GM23338 (cell line): ENCODE results near the gene PABPC4L.

Experiments
- EZH2 ChIP-seq: fragments of 200-600 bp; sonication (generic); IDR thresholded peaks from one replicate; pipeline ENCODE4 v1.8.0; 2017; ENCODE audit warnings: antibody characterized with exemption, mild to moderate bottlenecking, low read depth; ENCODE audit not compliant: unreplicated experiment
- EZH2phosphoT487 ChIP-seq: fragments of 200-600 bp; sonication (generic); IDR thresholded peaks from one replicate; pipeline ENCODE4 v1.8.1; 2018; ENCODE audit warnings: antibody characterized with exemption; ENCODE audit not compliant: unreplicated experiment
- JUNB ChIP-seq: IDR thresholded peaks from one replicate; pipeline ENCODE4 v1.6.1; 2016; ENCODE audit warnings: antibody characterized with exemption; ENCODE audit not compliant: unreplicated experiment
- POLR2AphosphoS5 ChIP-seq: IDR thresholded peaks from 2 replicates; pipeline ENCODE4 v1.6.1; 2016; ENCODE audit warnings: antibody characterized with exemption, low read depth
- TF ChIP-seq, protein P1 (sequence below): fragments of 250-450 bp; sonication (Bioruptor Pico); IDR thresholded peaks from 2 replicates; pipeline ENCODE4 v1.5.0; 2020; ENCODE audit warnings: mild to moderate bottlenecking, moderate library complexity

DNA sequence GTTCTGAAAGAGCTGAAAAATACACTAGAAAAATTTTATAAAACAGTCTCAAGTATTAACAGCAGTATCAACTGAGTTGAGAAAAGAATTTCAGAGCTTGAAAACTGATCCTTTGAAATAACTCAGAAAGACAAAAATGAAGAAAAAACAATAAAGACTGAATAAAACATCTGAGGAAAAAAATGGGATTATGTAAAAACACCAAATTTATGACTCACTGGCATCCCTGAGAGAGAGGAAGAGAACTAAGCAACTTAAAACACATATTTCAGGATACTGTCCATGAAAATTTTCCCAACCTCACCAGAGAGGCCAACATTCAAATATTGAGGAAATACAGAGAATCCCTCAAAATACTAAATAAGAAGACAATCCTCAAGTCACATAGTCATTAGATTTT, 22.9 kb downstream of the PABPC4L start:
- TF ChIP-seq, protein P1, sequence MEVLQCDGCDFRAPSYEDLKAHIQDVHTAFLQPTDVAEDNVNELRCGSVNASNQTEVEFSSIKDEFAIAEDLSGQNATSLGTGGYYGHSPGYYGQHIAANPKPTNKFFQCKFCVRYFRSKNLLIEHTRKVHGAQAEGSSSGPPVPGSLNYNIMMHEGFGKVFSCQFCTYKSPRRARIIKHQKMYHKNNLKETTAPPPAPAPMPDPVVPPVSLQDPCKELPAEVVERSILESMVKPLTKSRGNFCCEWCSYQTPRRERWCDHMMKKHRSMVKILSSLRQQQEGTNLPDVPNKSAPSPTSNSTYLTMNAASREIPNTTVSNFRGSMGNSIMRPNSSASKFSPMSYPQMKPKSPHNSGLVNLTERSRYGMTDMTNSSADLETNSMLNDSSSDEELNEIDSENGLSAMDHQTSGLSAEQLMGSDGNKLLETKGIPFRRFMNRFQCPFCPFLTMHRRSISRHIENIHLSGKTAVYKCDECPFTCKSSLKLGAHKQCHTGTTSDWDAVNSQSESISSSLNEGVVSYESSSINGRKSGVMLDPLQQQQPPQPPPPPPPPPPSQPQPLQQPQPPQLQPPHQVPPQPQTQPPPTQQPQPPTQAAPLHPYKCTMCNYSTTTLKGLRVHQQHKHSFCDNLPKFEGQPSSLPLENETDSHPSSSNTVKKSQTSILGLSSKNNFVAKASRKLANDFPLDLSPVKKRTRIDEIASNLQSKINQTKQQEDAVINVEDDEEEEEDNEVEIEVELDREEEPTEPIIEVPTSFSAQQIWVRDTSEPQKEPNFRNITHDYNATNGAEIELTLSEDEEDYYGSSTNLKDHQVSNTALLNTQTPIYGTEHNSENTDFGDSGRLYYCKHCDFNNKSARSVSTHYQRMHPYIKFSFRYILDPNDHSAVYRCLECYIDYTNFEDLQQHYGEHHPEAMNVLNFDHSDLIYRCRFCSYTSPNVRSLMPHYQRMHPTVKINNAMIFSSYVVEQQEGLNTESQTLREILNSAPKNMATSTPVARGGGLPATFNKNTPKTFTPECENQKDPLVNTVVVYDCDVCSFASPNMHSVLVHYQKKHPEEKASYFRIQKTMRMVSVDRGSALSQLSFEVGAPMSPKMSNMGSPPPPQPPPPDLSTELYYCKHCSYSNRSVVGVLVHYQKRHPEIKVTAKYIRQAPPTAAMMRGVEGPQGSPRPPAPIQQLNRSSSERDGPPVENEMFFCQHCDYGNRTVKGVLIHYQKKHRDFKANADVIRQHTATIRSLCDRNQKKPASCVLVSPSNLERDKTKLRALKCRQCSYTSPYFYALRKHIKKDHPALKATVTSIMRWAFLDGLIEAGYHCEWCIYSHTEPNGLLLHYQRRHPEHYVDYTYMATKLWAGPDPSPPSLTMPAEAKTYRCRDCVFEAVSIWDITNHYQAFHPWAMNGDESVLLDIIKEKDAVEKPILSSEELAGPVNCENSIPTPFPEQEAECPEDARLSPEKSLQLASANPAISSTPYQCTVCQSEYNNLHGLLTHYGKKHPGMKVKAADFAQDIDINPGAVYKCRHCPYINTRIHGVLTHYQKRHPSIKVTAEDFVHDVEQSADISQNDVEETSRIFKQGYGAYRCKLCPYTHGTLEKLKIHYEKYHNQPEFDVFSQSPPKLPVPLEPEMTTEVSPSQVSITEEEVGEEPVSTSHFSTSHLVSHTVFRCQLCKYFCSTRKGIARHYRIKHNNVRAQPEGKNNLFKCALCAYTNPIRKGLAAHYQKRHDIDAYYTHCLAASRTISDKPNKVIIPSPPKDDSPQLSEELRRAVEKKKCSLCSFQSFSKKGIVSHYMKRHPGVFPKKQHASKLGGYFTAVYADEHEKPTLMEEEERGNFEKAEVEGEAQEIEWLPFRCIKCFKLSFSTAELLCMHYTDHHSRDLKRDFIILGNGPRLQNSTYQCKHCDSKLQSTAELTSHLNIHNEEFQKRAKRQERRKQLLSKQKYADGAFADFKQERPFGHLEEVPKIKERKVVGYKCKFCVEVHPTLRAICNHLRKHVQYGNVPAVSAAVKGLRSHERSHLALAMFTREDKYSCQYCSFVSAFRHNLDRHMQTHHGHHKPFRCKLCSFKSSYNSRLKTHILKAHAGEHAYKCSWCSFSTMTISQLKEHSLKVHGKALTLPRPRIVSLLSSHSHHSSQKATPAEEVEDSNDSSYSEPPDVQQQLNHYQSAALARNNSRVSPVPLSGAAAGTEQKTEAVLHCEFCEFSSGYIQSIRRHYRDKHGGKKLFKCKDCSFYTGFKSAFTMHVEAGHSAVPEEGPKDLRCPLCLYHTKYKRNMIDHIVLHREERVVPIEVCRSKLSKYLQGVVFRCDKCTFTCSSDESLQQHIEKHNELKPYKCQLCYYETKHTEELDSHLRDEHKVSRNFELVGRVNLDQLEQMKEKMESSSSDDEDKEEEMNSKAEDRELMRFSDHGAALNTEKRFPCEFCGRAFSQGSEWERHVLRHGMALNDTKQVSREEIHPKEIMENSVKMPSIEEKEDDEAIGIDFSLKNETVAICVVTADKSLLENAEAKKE: no peak
- no peak for TF ChIP-seq EZH2phosphoT487
- TF ChIP-seq POLR2AphosphoS5: no peak
- TF ChIP-seq EZH2: no peak
- no peak for TF ChIP-seq JUNB
